ENCODE measurements around the gene ARHGEF6.

DNA sequence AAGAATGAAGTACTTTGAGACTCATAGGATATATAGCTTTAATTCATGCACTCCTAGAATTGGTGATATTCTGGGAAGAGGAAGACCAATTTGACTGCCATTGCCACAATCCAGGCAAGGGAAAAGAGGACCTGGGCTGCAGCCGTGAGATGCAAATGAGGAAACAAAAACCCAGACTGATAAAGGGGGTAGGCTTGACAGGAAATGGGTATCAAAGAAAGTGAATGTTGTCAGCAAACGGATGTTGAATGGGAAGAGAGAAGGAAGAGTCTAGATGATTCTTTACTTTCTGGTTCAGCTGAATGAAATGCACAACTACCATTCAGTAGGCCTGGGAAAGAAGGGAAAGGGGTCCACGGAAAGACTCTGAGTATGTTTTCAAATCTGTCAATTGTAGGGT lies 17.1 kb upstream of the ARHGEF6 start:
- TF ChIP-seq, protein P1, sequence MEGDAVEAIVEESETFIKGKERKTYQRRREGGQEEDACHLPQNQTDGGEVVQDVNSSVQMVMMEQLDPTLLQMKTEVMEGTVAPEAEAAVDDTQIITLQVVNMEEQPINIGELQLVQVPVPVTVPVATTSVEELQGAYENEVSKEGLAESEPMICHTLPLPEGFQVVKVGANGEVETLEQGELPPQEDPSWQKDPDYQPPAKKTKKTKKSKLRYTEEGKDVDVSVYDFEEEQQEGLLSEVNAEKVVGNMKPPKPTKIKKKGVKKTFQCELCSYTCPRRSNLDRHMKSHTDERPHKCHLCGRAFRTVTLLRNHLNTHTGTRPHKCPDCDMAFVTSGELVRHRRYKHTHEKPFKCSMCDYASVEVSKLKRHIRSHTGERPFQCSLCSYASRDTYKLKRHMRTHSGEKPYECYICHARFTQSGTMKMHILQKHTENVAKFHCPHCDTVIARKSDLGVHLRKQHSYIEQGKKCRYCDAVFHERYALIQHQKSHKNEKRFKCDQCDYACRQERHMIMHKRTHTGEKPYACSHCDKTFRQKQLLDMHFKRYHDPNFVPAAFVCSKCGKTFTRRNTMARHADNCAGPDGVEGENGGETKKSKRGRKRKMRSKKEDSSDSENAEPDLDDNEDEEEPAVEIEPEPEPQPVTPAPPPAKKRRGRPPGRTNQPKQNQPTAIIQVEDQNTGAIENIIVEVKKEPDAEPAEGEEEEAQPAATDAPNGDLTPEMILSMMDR (IDR thresholded peaks at IDR 0.05), result no peak
- TF ChIP-seq EP300 (IDR thresholded peaks at IDR 0.05; ENCODE audit: low read depth) (no peak), POLR2A (IDR thresholded peaks at IDR 0.05) (no peak), POLR2AphosphoS5 (IDR thresholded peaks at IDR 0.05) (no peak)
